K562 (cell line): ENCODE results near the gene TRANK1. TPM values are rescaled to one million over a fixed set of nuclear protein-coding genes. Genes with fewer than 3 reads are reported as not detected.

Source experiments
- ATAC-seq: fragments of 200-7000 bp; cut with Tn5 transposase; 3 replicates; pipeline ENCODE4 v1.9.1; 2020; ENCODE audit warnings: moderate library complexity
- BruUV-seq: library from RNA; stranded (reverse); fragments of 400-500 nt; replicated peaks from 2 replicates; lab custom pipeline; 2021; lab: Mats Ljungman, UMichigan
- CTCF ChIA-PET: fragments of 300-600 bp; formaldehyde crosslinking; extraction: SDS; loops from one replicate; lab custom pipeline; 2021; ENCODE audit warnings: low intra/inter-chr PET ratio; lab: Yijun Ruan, JAX
- POLR2A ChIA-PET: fragments of 300-600, 350-650 bp; sonication (Branson Sonifier 250); formaldehyde crosslinking; extraction: SDS; loops from one replicate; lab custom pipeline; 2021; ENCODE audit warnings: antibody characterized with exemption, inconsistent platforms; lab: Yijun Ruan, JAX
- DNase-seq, 4 experiments: peaks; one replicate each; pipeline versions ENCODE4 v3.0.0 to v3.0.0-alpha.2; 2011 to 2018; ENCODE audit warnings: low spot score in 3 of 4, mixed read lengths in 3 of 4; ENCODE audit errors: extremely low read depth in 1 of 4
- FAIRE-seq: peaks from 2 replicates; lab custom pipeline; 2011; peaks lifted over from hg19 to GRCh38; lab: Jason Lieb, UNC
- H2AFZ ChIP-seq: 2 replicates; pipeline ENCODE4 v1.6.0; 2011; ENCODE audit warnings: low read depth, low read length, control low read depth, inconsistent platforms
- H3K27ac ChIP-seq: fragments of 200-600 bp; 3 replicates; pipeline ENCODE4 v1.8.0; 2011; ENCODE audit warnings: low read depth, mild to moderate bottlenecking, control low read depth, inconsistent platforms, low read length, moderate library complexity, mixed read lengths; ENCODE audit errors: extremely low read depth
- H3K27me3 ChIP-seq, 2 experiments: fragments of 300-600 bp in 1 of 2; 2 replicates in 1 of 2; 3 replicates in 1 of 2; pipeline versions ENCODE4 v1.6.0 to v1.8.0; 2011; ENCODE audit warnings: inconsistent platforms in 2 of 2, low read length in 2 of 2, mild to moderate bottlenecking in 1 of 2, mixed read lengths in 1 of 2, moderate library complexity in 1 of 2; ENCODE audit not compliant: control insufficient read depth in 2 of 2, insufficient read depth in 2 of 2
- H3K36me3 ChIP-seq: fragments of 300-600 bp; 3 replicates; pipeline ENCODE4 v1.8.0; 2011; ENCODE audit warnings: mild to moderate bottlenecking, low read length, inconsistent platforms; ENCODE audit not compliant: control insufficient read depth, insufficient read depth
- H3K4me1 ChIP-seq, 2 experiments: fragments of 200-600 bp in 1 of 2; replicated peaks in 1 of 2; 2 replicates in 1 of 2; 3 replicates in 1 of 2; pipeline versions ENCODE4 v1.5.1 to v1.8.0; 2011; ENCODE audit warnings: inconsistent platforms in 2 of 2, low read length in 2 of 2, mild to moderate bottlenecking in 1 of 2, mixed read lengths in 1 of 2, moderate library complexity in 1 of 2; ENCODE audit not compliant: control insufficient read depth in 2 of 2, insufficient read depth in 2 of 2
- H3K4me2 ChIP-seq: 2 replicates; pipeline ENCODE4 v1.6.1; 2011; ENCODE audit warnings: low read length, control low read depth, inconsistent platforms, mixed read lengths; ENCODE audit not compliant: insufficient read depth
- H3K4me3 ChIP-seq: fragments of 200-600 bp; sonication (generic), shearing (Covaris generic); 2 replicates; pipeline ENCODE4 v1.5.1; 2016; ENCODE audit warnings: control low read depth, inconsistent platforms
- H3K79me2 ChIP-seq: fragments of 200-600 bp; 3 replicates; pipeline ENCODE4 v1.8.0; 2011; ENCODE audit warnings: low read length, inconsistent platforms; ENCODE audit not compliant: control insufficient read depth, insufficient read depth
- H3K9ac ChIP-seq, 2 experiments: 2 replicates each; pipeline versions ENCODE4 v1.6.0 to v1.6.1; 2011; ENCODE audit warnings: low read depth in 2 of 2, low read length in 2 of 2, control low read depth in 1 of 2, inconsistent platforms in 1 of 2, mild to moderate bottlenecking in 1 of 2, mixed read lengths in 1 of 2; ENCODE audit not compliant: insufficient read depth in 1 of 2
- H3K9me1 ChIP-seq: one replicate; pipeline ENCODE4 v1.6.0; 2011; ENCODE audit warnings: inconsistent platforms, mild to moderate bottlenecking, low read length, moderate library complexity; ENCODE audit not compliant: control insufficient read depth, insufficient read depth
- H3K9me3 ChIP-seq: replicated peaks from 2 replicates; pipeline ENCODE4 v1.5.1; 2011; ENCODE audit warnings: low read depth, low read length, inconsistent platforms; ENCODE audit not compliant: control insufficient read depth, insufficient read depth
- H4K20me1 ChIP-seq: replicated peaks from 2 replicates; pipeline ENCODE4 v1.6.1; 2011; ENCODE audit warnings: low read length, inconsistent platforms, mixed read lengths; ENCODE audit not compliant: control insufficient read depth, insufficient read depth
- CHD4 ChIP-seq: fragments of 200-600 bp; sonication (generic); IDR thresholded peaks from 3 replicates; pipeline ENCODE4 v1.6.1; 2012; ENCODE audit warnings: low read depth, mild to moderate bottlenecking, mixed read lengths, low read length, inconsistent platforms; ENCODE audit not compliant: insufficient read depth, insufficient replicate concordance, poor library complexity, severe bottlenecking
- FOXP1 ChIP-seq: sonication (generic); formaldehyde crosslinking; IDR thresholded peaks from 2 replicates; pipeline ENCODE4 v1.8.0; 2022; ENCODE audit warnings: mild to moderate bottlenecking, missing genetic modification reagents
- JUN ChIP-seq, 2 experiments: sonication (generic) in 1 of 2; formaldehyde crosslinking in 1 of 2; IDR thresholded peaks; 2 replicates each; pipeline versions ENCODE4 v1.6.1 to v1.8.0; 2012 to 2022; ENCODE audit warnings: borderline replicate concordance in 2 of 2, mild to moderate bottlenecking in 2 of 2, improper control_type of control experiment in 1 of 2, low read depth in 1 of 2, low read length in 1 of 2, missing genetic modification reagents in 1 of 2
- MBD1 ChIP-seq: fragments of 250-450 bp; sonication (Bioruptor Pico); IDR thresholded peaks from 2 replicates; pipeline ENCODE4 v1.8.0; 2022; ENCODE audit warnings: inconsistent platforms
- MCM5 ChIP-seq: fragments of 450-650 bp; IDR thresholded peaks from 2 replicates; pipeline ENCODE4 v1.6.1; 2016; ENCODE audit warnings: low read depth
- NR2F6 ChIP-seq: fragments of 450-650 bp; formaldehyde crosslinking; IDR thresholded peaks from 2 replicates; pipeline ENCODE4 v1.4.0; 2020; ENCODE audit warnings: mild to moderate bottlenecking
- PHB2 ChIP-seq: fragments of 450-650 bp; IDR thresholded peaks from 2 replicates; pipeline ENCODE4 v1.6.1; 2017; ENCODE audit warnings: low read depth
- RBBP5 ChIP-seq: fragments of 200-600 bp; sonication (generic); IDR thresholded peaks from 2 replicates; pipeline ENCODE4 v1.6.1; 2012; ENCODE audit warnings: borderline replicate concordance, mild to moderate bottlenecking, low read length, control low read depth, inconsistent platforms; ENCODE audit not compliant: insufficient read depth, poor library complexity, severe bottlenecking
- RBM25 ChIP-seq: fragments of 200-400 bp; formaldehyde crosslinking; IDR thresholded peaks from 2 replicates; pipeline ENCODE4 v1.6.1; 2018; ENCODE audit warnings: low read length, low read depth, moderate library complexity; ENCODE audit not compliant: severe bottlenecking
- RERE ChIP-seq: sonication (generic); formaldehyde crosslinking; IDR thresholded peaks from 2 replicates; pipeline ENCODE4 v1.8.0; 2023; ENCODE audit warnings: missing genetic modification reagents, mild to moderate bottlenecking, borderline replicate concordance
- TEAD2 ChIP-seq: fragments of 450-650 bp; IDR thresholded peaks from 2 replicates; pipeline ENCODE4 v1.6.1; 2016; ENCODE audit warnings: missing genetic modification characterization, control low read depth, missing compliant biosample characterization
- ZNF146 ChIP-seq: IDR thresholded peaks from one replicate; pipeline ENCODE4 v1.6.1; 2018; ENCODE audit warnings: missing compliant biosample characterization; ENCODE audit not compliant: unreplicated experiment
- ZNF41 ChIP-seq: fragments of 250-450 bp; sonication (Bioruptor Pico); conservative IDR thresholded peaks from 2 replicates; pipeline ENCODE4 v1.4.0; 2020; ENCODE audit warnings: mild to moderate bottlenecking
- ZNF551 ChIP-seq: fragments of 250-450 bp; sonication (Bioruptor Pico); IDR thresholded peaks from 2 replicates; pipeline ENCODE4 v1.5.0; 2021; ENCODE audit warnings: mild to moderate bottlenecking, moderate library complexity
- ZNF707 ChIP-seq: fragments of 250-450 bp; sonication (Bioruptor Pico); conservative IDR thresholded peaks from 2 replicates; pipeline ENCODE4 v1.8.0; 2022; ENCODE audit warnings: inconsistent platforms, mild to moderate bottlenecking, moderate library complexity
- WGBS: fragments of 100-300 bp; shearing (Covaris generic); methylation state at CpG from one replicate; pipeline ENCODE4 v1.1.6; 2016; ENCODE audit warnings: low coverage, mixed read lengths; ENCODE audit not compliant: insufficient coverage; ENCODE audit errors: missing lambda C conversion rate; 5-methylcytosine and 5-hydroxymethylcytosine counted together
- in situ Hi-C: fragments of 300-500 bp; cut with MboI; formaldehyde crosslinking; loops from 4 replicates; pipeline ENCODE4 v1.15.0; 2018; ENCODE audit warnings: inconsistent platforms, mixed read lengths
- intact Hi-C: fragments of 100-400 bp; cut with micrococcal nuclease; formaldehyde crosslinking; loops from 2 replicates; pipeline ENCODE4 v1.14.2; 2022
- polyA plus RNA-seq, 8 experiments: library from polyadenylated mRNA; depleted of rRNA in 4 of 8; stranded (reverse) in 5 of 8; unstranded in 3 of 8; fragments of >200 nt; fragmentation: Nextera tagmentation in 2 of 8; fragmentation: Illumina TruSeq in 1 of 8; extraction: Ambion mirVana in 2 of 8; extraction: Trizol in 1 of 8; gene quantifications; 2 replicates each; pipeline versions ENCODE4 v1.2.1 to v1.2.3, GENCODE V29; 2011 to 2014; ENCODE audit warnings: inconsistent platforms in 1 of 8, missing spikeins in 1 of 8
- total RNA-seq, 7 experiments: library from RNA; depleted of rRNA in 6 of 7; stranded (reverse); fragments of >200 nt in 6 of 7; fragmentation: Illumina TruSeq in 2 of 7; extraction: Trizol in 2 of 7; gene quantifications; 2 replicates each; pipeline versions ENCODE4 v1.2.1 to v1.2.3, GENCODE V29; 2011 to 2021; ENCODE audit warnings: low replicate concordance in 1 of 7

TRANK1 gene
- total and polyA plus RNA-seq, 9 of the 15 experiments (the other 6 are each of a cell fraction or from before 2014, with no cell fraction given), result 0.41 to 5.3 (median 2.1) TPM

GRCh38 chr3:36894914-36895313, 49.9 kb downstream of the TRANK1 start:
- CTCF ChIA-PET, result no interaction called here
- Histone ChIP-seq H3K79me2 (no peaks in the 10 kb centered on the region), H3K27ac (no peak overlapping the region), H3K9ac (no peak overlapping the region), H3K9me1 (no peaks in the 10 kb centered on the region), H3K4me2 (no peak overlapping the region), H3K4me3 (no peak overlapping the region), H3K36me3 (no peaks in the 10 kb centered on the region), H2AFZ (no peak overlapping the region), H3K4me1 (peaks cover 0 to 9% of the 10 kb centered on the region in 2 experiments; a peak in 2 of 5 replicates), H4K20me1 (no peaks in the 10 kb centered on the region), H3K27me3 (no peaks in the 10 kb centered on the region), H3K9me3 (no peaks in the 10 kb centered on the region)
- no TSS peak for BruUV-seq
- intact Hi-C loops (no loop called here), in situ Hi-C loops (no loop called here)
- no peak for TF ChIP-seq ZNF707 (CRISPR knock-in tag)
- no peak for TF ChIP-seq ZNF146 (CRISPR knock-in tag)
- TF ChIP-seq RERE (CRISPR knock-in tag), result no peak
- TF ChIP-seq ZNF41 (CRISPR knock-in tag), result no peak
- TF ChIP-seq PHB2, result no peak
- TF ChIP-seq JUN (IDR thresholded peaks at IDR 0.05; ENCODE audit: borderline replicate concordance, low read depth, low read length), result no peak
- no peak for TF ChIP-seq JUN (CRISPR knock-in tag; IDR thresholded peaks at IDR 0.05; ENCODE audit: borderline replicate concordance)
- TF ChIP-seq CHD4, result no peak
- TF ChIP-seq NR2F6, result no peak
- TF ChIP-seq MCM5, result no peak
- TF ChIP-seq RBM25, result no peak
- no peak for TF ChIP-seq MBD1
- TF ChIP-seq FOXP1 (CRISPR knock-in tag), result no peak
- TF ChIP-seq TEAD2 (tag), result no peak
- no peak for TF ChIP-seq RBBP5
- no peak for TF ChIP-seq ZNF551 (CRISPR knock-in tag)
- WGBS, result 30% methylated on average over 1 of the region's 1 CpG
- no peak for ATAC-seq
- POLR2A ChIA-PET, result interaction anchor here (1.4 to 2.8 kb wide), 2 partner anchors 10 to 15 kb away, joined by 3 to 12 read pairs; no protein-coding TSS in a partner anchor
- no peak for DNase-seq
- FAIRE-seq, result peak; percentile 42
